ENCODE measurements around the gene MRNIP. TPM values are rescaled to one million over a fixed set of nuclear protein-coding genes. Genes with fewer than 3 reads are reported as not detected.

MRNIP gene
- total RNA-seq, 3 donors from 2014 or later, result 32.3 to 67.2 (median 48.8) TPM

GRCh38 chr5:179798144-179798770 is 60.4 kb downstream of the MRNIP start:
- peak overlapping the region in 1 of 2 donors; percentile 25 for H3K27ac ChIP-seq
- TF ChIP-seq POLR2AphosphoS5 (IDR thresholded peaks at IDR 0.05), result no peak
- TF ChIP-seq CTCF (IDR thresholded peaks at IDR 0.05), result no peak
- no peak for TF ChIP-seq POLR2A (IDR thresholded peaks at IDR 0.05)
- H3K4me1 ChIP-seq, result peaks cover 3 to 29% of the 10 kb centered on the region in 2 donors
- H3K27me3 ChIP-seq, result no peaks in the 10 kb centered on the region
- H3K36me3 ChIP-seq, result peaks cover 10% of the 10 kb centered on the region
- intact Hi-C loops (cut with DNase I; ENCODE audit: low total_unique reads), result no loop called here
- no peak overlapping the region for H3K4me3 ChIP-seq
- H3K9me3 ChIP-seq, result no peaks in the 10 kb centered on the region
- DNase-seq (ENCODE audit: low spot score in 2 of 2), result no peak

GRCh38 chr5:179797741-179798140 is 60.9 kb downstream of the MRNIP start:
- H3K4me1 ChIP-seq, result peaks cover 3 to 23% of the 10 kb centered on the region in 2 donors
- intact Hi-C loops (cut with DNase I; ENCODE audit: low total_unique reads), result no loop called here
- no peaks in the 10 kb centered on the region for H3K9me3 ChIP-seq
- TF ChIP-seq POLR2A (IDR thresholded peaks at IDR 0.05) (no peak), POLR2AphosphoS5 (IDR thresholded peaks at IDR 0.05) (no peak), CTCF (IDR thresholded peaks at IDR 0.05) (no peak)
- no peaks in the 10 kb centered on the region for H3K27me3 ChIP-seq
- peaks cover 10% of the 10 kb centered on the region for H3K36me3 ChIP-seq
- no peak for DNase-seq (ENCODE audit: low spot score in 2 of 2)
- H3K4me3 ChIP-seq, result no peak overlapping the region
- H3K27ac ChIP-seq, result peak overlapping the region in 1 of 2 donors; percentile 25

GRCh38 chr5:179796877-179797608 is 61.6 kb downstream of the MRNIP start:
- no peak for TF ChIP-seq CTCF (IDR thresholded peaks at IDR 0.05)
- intact Hi-C loops (cut with DNase I; ENCODE audit: low total_unique reads), result no loop called here
- Histone ChIP-seq H3K4me1 (peaks cover 3 to 17% of the 10 kb centered on the region in 2 donors), H3K9me3 (no peaks in the 10 kb centered on the region), H3K4me3 (peak overlapping the region; percentile 58 to 90 (median 71)), H3K27me3 (no peaks in the 10 kb centered on the region), H3K36me3 (peaks cover 10% of the 10 kb centered on the region), H3K27ac (peak overlapping the region; percentile 90 to 94)
- DNase-seq (ENCODE audit: low spot score in 2 of 2), result no peak

GRCh38 chr5:179795863-179796833 is 62.5 kb downstream of the MRNIP start:
- Histone ChIP-seq H3K4me1 (peaks cover 3 to 17% of the 10 kb centered on the region in 2 donors), H3K36me3 (peaks cover 10% of the 10 kb centered on the region), H3K27me3 (no peaks in the 10 kb centered on the region), H3K4me3 (peak overlapping the region; percentile 58 to 90 (median 71)), H3K9me3 (no peaks in the 10 kb centered on the region), H3K27ac (peak overlapping the region; percentile 90 to 94)
- no peak for TF ChIP-seq POLR2A (IDR thresholded peaks at IDR 0.05)
- TF ChIP-seq CTCF (IDR thresholded peaks at IDR 0.05), result peak in 2 of 3 donors; percentile 15 to 75
- TF ChIP-seq POLR2AphosphoS5 (IDR thresholded peaks at IDR 0.05), result peak in 2 of 3 donors; percentile 14 to 33
- intact Hi-C loops (cut with DNase I; ENCODE audit: low total_unique reads), result no loop called here
- peak; percentile 76 for DNase-seq (ENCODE audit: low spot score in 2 of 2)

Measured in breast epithelium (tissue), 4 donors.